Body of pancreas (tissue), 4 donors: ENCODE results near the gene FAM174B.

Experiments used
- CTCF ChIP-seq, 7 experiments: fragments of 450-650 bp in 4 of 7; fragments of 200-600 bp in 3 of 7; sonication (generic) in 3 of 7; IDR thresholded peaks; one replicate each; pipeline ENCODE4 v1.5.1; 2016 to 2019; ENCODE audit warnings: antibody characterized with exemption in 7 of 7
- POLR2A ChIP-seq, 3 donors: fragments of 450-650 bp; IDR thresholded peaks; one replicate each; pipeline ENCODE4 v1.6.1; 2016; ENCODE audit warnings: antibody characterized with exemption in 3 of 3, mild to moderate bottlenecking in 2 of 3

GRCh38 chr15:92591275-92591674 is 64.3 kb downstream of the FAM174B start:
- no peak for TF ChIP-seq POLR2A (IDR thresholded peaks at IDR 0.05)
- TF ChIP-seq CTCF (IDR thresholded peaks at IDR 0.05) = no peak
